ENCODE measurements around the gene RAB33B. TPM values are rescaled to one million over a fixed set of nuclear protein-coding genes. Genes with fewer than 3 reads are reported as not detected.

Gene RAB33B
- 30.8 and 40.4 TPM in 2 replicates for total RNA-seq

DNA sequence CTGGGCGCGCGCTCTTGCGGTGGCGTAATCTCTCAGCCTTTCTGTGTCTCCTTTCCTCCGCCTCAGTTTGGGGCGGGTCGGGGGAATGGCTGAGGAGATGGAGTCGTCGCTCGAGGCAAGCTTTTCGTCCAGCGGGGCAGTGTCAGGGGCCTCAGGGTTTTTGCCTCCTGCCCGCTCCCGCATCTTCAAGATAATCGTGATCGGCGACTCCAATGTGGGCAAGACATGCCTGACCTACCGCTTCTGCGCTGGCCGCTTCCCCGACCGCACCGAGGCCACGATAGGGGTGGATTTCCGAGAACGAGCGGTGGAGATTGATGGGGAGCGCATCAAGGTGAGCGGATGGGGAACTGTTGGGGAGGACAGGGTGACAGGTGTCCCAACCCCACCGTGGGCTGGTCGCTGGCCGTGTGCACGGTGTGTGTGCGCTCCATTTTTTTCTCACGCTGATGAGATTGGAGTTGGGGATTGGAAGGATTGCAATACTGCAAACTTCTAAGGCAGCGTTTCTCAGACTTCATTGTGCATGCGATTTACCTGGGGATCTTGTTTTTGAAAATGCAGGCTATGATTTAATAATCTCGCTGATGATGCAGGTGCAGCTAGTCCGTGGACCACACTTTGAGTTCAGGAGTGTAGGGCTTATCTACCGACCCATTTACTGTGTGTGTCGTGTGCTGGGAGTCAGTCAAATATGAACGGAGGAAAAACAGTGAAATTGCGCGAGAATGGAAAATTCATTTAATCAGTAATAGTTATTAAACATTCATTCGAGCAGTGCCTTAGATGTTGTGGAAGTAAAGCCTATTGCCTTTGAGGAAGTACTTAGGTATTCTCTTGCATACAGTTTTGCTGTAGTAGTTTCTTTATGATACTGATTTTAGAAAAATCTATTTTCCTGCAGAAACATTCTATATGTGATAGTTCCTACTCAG lies at the start of gene RAB33B:
RAB33B (plus strand) TSS at position 11 of the 935 bp plus-strand sequence; CDS start at position 86, 75 bp downstream.

Small RNA genes lying within 50 kb of the gene (small RNA-seq; reads per million reads assigned to genes)
- gene RF01225, result not detected

Other genes starting within 250 kb of the RAB33B start
- gene MGARP, start 173.9 kb upstream of the RAB33B start, total RNA-seq, result 4.4 and 45.3 TPM in 2 replicates
- gene NAA15, start 152.6 kb upstream of the RAB33B start, total RNA-seq, result 99.6 and 105 TPM in 2 replicates
- gene NDUFC1, start 151.6 kb upstream of the RAB33B start, total RNA-seq, result 55.9 and 56.6 TPM in 2 replicates
- 83.9 and 85.1 TPM in 2 replicates for gene SETD7, start 102.1 kb downstream of the RAB33B start, total RNA-seq
- 97.9 and 118 TPM in 2 replicates for gene MGST2, start 211.7 kb downstream of the RAB33B start, total RNA-seq

All from thoracic aorta endothelial cell (primary cell).